Glomerular visceral epithelial cell (primary cell): ENCODE measurements around the gene CCDC172.

Experiments used
- DNase-seq: peaks from one replicate; pipeline ENCODE4 v3.0.0-alpha.2; 2016; ENCODE audit errors: extremely low spot score

Gene CCDC172, protein sequence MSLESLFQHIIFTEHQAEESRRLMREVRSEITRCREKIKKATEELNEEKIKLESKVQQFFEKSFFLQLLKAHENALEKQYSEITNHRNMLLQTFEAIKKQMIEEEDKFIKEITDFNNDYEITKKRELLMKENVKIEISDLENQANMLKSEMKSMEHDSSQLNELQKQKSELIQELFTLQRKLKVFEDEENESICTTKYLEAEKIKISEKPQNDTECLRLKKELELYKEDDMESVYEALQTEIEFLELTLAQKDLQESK

DNA sequence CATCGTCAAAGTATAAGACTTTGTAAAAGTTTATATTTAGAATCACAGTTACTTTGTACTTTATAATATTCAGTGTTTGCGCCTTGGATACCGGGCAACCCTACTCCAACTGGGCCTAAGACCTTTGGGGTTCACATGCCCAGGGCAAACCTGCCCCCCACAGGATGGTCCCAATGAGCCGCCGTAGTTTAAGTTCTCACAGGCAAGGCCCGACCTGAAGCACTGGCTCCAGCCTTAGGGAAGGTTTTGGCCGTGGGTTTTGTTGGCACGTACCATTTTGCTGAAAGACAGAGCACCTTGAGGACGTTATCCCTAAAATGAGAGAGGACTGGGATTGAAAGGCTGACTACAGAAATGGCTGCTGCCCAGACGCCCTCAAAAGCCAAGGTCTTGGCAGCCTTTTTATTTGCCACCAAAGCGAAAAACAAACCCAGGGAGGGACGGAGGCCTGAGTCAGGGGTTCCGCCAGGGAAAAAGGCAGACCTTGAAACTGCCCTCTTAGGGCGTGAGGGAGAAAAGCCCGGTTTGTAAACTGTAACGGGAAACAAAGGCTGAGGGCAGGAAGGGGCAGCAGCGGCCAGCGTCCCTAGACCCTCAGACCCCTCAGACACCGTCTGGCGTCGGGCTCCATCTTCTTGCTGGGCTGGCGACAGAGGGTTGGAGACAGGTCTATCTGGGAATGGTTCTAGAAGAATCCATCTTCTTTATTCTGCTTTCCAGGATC is at the start of gene CCDC172:
CCDC172 (plus strand) TSS at position 222 of the 724 bp plus-strand sequence. CDS start 564 bp downstream, outside the sequence.
- DNase-seq, result no peak

- no peak for DNase-seq
Measured at GRCh38 chr10:116276981-116277380, 47.3 kb upstream of the CCDC172 start.

GRCh38 chr10:116278846-116279245 is 45.4 kb upstream of the CCDC172 start:
- no peak for DNase-seq

GRCh38 chr10:116281775-116282174 is 42.5 kb upstream of the CCDC172 start:
- no peak for DNase-seq

DNA sequence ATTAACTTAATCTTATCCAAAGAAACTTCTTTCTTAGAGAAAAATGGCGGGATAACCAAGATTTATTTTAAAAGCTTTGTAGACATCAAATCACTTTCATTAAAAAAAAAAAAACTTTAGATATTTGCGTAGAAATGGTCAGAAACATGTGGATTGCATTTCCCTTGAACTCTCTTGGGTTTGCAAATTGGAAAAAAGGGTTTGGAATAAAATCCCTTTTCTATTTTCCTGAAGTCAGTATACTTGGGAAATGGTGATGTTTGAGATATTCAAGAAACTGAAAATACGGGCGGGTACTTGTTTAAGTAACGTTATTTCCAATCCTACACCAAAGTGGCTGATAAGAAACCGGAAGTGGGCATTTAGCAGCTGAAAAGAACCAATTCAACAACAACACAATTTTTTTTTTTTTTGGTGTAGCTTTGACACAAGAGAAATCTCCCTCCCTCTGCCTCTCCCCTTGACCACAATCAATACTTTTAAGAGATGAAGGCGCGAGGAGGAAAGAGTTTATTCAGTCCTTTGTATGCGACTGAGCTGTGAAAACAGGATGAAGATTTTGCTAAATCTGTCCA is 37.5 kb upstream of the CCDC172 start:
- DNase-seq, result no peak

GRCh38 chr10:116287906-116288501 is 36.2 kb upstream of the CCDC172 start:
- DNase-seq, result peak; percentile 63

DNA sequence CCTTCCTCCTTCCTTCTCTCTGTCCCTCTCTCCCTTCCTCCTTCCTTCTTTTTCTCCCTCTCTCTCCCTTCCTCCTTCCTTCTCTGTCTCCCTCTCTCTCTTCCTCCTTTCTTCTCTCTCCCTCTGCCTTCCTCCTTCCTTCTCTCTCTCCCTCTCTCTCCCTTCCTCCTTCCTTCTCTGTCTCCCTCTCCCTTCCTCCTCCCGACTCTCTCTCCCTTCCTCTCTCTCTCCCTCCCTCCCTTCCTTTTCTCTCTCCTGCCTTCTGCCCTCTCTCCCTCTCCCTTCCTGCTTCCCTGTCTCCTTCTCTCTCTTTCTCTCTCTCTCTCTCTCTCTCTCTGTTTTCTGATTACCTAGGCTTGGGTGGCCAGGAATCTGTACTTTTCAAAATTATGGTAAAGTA is 34.6 kb upstream of the CCDC172 start:
- no peak for DNase-seq

- DNase-seq, result no peak
Measured at GRCh38 chr10:116292493-116292892, 31.8 kb upstream of the CCDC172 start.

DNA sequence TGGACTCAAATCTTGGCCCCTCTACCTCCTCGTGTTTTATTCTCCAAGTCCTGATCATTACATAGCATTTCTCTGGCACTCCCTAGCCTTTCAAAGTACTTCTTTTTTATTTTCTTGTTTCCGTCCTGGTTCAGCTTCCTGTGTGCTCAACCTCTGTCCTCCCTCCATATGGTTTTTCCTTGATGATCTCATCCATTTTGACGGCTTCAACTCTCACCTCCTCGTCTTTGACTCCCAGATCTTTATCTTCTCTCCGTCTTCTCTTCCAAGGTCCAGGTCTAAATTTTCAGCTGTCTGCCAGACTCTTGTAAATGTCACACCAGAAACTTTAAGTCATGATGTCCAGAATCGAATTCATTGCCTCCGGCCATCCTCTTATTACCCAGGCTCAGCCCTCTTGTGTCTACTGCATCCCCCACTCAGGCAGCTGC is 27.9 kb upstream of the CCDC172 start:
- DNase-seq, result no peak

DNA sequence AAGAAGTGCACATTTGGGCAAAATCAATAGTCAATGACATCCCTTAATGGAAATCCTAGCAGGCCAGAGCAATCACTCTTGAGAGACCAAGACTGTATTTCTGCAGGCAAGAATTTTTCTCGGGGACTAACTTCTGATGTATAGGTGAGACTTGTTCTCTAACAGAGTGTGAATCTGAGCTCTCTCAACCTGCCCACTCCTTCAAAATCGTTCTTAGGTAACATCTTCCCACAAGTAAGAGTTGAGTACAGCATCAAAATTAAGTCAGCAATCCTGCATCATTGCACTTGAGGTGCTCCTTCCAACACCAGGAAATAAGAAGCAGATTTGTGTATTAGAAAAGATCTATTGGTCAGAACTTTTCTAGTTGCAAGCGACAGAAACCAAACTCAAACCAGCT is 25.7 kb upstream of the CCDC172 start:
- DNase-seq, result no peak

DNA sequence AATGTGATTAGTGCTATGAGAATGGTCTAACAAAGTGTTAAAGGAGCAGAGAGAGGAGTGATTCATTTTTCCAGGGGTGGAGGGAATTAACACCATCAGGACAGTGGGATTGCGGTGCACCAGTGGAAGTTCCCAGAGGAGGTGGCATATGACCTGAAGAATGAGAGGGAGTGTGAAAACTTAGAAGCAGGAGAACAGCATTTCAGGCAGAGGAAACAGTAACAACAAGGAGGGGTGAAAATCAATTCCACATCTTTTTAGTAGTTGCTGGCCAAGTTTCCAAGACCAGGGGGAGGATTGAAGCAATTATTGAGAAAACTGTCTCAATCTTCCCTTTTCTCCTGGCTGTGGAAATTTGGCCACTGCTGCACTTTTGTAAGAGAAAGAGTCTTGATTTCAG is 23.7 kb upstream of the CCDC172 start:
- DNase-seq, result peak; percentile 10

DNA sequence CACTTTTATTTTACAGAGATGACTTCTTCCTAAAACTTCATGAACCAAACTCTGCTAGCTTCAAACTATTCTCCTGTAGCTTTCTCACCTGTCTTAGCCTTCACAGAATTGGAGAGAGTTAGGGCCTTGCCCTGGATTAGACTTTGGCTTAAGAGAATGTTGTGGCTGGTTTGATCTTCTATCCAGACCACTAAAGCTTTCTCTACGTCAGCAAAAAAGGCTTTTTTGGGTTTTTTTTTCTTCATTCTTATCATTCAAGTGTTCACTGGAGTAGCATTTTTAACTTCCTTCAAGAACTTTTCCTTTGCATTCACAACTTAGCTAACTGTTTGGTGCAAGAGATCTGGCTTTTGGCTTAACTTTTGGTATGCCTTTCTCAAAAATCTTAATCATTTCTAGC is 19.3 kb upstream of the CCDC172 start:
- DNase-seq, result no peak

- DNase-seq, result no peak
Measured at GRCh38 chr10:116306847-116307246, 17.4 kb upstream of the CCDC172 start.

DNA sequence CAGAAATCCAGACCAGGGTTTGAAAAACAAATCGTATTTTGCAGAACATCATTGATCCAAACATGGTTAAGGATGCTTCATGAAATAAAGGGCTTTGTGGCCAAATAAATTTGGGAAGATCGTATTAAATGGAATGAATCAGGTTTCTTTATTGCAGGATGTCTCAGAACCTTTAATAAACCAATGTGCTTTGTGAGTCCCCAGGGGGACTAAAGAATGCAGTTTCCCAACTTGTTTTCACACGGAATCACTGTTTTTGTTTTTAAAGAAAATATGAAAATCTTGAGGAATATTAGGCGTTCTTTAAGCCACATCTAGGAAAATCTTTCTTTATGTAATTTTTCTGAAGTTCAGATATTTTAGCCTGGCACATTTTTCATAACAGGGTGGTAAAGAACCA is 16.8 kb upstream of the CCDC172 start:
- DNase-seq, result no peak

- DNase-seq, result no peak
Measured at GRCh38 chr10:116311016-116311415, 13.2 kb upstream of the CCDC172 start.

GRCh38 chr10:116311706-116312490 is 12.3 kb upstream of the CCDC172 start:
- peak; percentile 12 for DNase-seq

DNA sequence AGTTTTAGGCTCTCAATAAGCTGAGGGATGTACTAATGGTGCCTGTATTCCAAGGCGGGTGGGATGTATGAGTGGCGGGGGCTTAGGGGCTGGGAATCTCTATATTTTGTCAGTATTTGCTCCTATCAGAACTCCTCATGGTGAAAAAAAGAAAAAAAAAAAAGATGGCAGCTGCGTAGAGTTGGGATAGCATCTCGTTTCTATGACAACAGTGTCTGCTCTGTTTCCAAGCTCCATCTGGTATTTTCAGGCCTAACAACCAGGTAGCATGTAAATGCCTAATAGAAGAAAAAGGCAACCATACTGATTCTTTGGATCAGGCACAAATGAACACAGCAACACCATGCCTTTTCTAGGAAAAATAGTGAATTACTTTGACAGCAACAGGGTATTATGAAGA is 11.7 kb upstream of the CCDC172 start:
- no peak for DNase-seq

- DNase-seq, result peak; percentile 52
Measured at GRCh38 chr10:116316503-116316902, 7.7 kb upstream of the CCDC172 start.

DNA sequence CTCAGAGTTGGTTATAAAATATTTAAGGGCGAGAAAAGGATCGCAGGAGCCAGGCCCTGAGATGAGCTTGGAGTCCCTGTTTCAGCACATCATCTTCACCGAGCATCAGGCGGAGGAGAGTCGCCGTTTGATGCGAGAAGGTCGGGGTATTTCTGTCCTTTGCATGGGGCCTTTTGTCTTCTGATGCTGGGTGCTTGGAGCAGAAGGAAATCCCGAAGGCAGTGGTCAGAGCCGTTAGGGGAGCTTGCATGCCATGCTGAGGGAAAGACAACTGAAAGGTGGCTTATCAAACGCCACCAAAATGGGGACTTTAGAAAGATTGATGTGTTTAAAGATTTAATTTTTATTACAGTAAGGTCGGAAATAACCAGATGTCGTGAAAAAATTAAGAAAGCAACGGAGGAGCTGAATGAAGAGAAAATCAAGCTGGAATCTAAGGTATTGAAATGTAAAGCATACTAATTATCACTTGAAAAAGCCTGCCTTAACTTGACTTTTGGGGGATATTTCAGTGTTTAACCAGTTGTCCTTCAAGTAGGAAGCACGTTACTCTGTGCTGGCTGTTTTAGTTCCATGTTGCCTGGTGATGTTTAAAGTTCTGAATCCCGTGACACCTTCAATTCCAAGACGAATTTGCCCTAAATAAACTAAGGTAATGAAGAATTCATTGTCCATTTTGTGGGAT is 845 bp downstream of the CCDC172 start:
- DNase-seq, result no peak

DNA sequence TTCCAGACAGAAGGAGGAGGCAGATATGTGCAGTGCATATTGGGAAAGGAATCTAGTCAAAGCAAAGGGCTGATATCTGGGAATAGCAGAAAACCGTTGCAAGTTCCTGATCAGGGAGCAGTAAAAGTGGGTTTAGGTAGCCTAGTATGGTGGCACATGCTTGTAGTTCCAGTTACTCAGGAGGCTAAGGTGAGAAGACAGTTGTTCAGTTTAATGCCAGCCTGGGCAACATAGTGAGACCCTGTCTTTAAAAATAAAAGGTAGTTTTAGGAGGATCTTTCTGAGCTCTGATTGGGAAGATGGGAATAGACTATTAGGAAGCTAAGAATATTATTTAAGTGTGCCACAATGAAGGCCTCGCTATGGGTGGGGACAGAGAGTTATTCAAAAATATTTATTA is 1.7 kb downstream of the CCDC172 start:
- DNase-seq, result no peak

DNA sequence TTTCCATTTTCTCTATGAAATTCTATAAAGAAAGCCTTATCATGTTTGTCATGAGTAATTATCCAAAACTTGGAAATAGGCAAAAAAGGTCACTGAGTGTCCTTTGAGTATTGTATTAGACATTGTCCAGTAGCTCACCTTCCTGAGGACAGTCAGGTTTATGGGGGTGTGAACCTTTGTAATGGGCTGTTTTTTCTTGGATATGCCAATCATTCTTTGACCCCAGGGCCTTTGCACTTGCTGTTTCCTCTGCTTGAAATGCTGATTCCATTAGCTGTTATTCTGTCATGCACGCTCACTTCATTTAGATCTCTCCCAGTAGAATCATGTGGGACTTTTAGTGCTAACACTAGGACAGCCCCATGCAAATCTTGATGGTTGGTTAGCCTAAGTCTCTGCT is 4.9 kb downstream of the CCDC172 start:
- DNase-seq, result no peak
